Astrocyte of the spinal cord (primary cell): ENCODE data around the gene MED28.

Experiments
- DNase-seq: peaks from one replicate; pipeline ENCODE4 v3.0.0; 2011; ENCODE audit warnings: low read depth, low spot score
- H3K4me3 ChIP-seq: 2 replicates; pipeline ENCODE4 v1.5.1; 2011; ENCODE audit warnings: low read depth, mild to moderate bottlenecking, low read length, moderate library complexity
- in situ Hi-C: cut with HindIII; loops from 2 replicates; pipeline ENCODE4 v1.10.0; 2017; ENCODE audit warnings: low sequenced_read_pairs
- TF ChIP-seq, protein P1 (sequence below): IDR thresholded peaks from 2 replicates; pipeline ENCODE4 v1.5.1; 2012; ENCODE audit warnings: low read depth, mild to moderate bottlenecking, low read length, inconsistent platforms

The MED28 gene

GRCh38 chr4:17642398-17642783, 27.9 kb downstream of the MED28 start:
- TF ChIP-seq, protein P1, sequence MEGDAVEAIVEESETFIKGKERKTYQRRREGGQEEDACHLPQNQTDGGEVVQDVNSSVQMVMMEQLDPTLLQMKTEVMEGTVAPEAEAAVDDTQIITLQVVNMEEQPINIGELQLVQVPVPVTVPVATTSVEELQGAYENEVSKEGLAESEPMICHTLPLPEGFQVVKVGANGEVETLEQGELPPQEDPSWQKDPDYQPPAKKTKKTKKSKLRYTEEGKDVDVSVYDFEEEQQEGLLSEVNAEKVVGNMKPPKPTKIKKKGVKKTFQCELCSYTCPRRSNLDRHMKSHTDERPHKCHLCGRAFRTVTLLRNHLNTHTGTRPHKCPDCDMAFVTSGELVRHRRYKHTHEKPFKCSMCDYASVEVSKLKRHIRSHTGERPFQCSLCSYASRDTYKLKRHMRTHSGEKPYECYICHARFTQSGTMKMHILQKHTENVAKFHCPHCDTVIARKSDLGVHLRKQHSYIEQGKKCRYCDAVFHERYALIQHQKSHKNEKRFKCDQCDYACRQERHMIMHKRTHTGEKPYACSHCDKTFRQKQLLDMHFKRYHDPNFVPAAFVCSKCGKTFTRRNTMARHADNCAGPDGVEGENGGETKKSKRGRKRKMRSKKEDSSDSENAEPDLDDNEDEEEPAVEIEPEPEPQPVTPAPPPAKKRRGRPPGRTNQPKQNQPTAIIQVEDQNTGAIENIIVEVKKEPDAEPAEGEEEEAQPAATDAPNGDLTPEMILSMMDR, result no peak
- in situ Hi-C loops, result no loop called here
- no peak overlapping the region for H3K4me3 ChIP-seq
- DNase-seq, result no peak

DNA sequence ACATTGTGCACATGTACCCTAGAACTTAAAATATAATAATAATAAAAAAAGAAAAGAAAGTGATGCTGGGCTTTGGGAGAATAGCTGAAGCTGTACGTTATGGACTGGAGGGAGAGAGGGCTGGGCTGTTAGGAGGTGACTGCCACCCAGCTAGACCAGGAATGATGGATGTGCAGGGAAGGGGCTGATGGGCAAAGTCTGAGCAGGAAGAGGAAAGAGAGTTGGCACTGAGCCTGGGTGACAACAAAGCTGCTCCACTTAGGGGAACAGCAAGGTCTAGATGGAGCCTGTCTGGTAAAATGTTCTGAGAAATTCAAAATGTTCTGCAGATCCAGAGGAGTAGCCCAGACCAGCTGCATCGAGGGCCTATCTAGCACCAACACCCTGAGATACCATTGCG, 32.3 kb downstream of the MED28 start:
- in situ Hi-C loops, result no loop called here
- no peak overlapping the region for H3K4me3 ChIP-seq
- TF ChIP-seq, protein P1, result no peak
- DNase-seq, result no peak

DNA sequence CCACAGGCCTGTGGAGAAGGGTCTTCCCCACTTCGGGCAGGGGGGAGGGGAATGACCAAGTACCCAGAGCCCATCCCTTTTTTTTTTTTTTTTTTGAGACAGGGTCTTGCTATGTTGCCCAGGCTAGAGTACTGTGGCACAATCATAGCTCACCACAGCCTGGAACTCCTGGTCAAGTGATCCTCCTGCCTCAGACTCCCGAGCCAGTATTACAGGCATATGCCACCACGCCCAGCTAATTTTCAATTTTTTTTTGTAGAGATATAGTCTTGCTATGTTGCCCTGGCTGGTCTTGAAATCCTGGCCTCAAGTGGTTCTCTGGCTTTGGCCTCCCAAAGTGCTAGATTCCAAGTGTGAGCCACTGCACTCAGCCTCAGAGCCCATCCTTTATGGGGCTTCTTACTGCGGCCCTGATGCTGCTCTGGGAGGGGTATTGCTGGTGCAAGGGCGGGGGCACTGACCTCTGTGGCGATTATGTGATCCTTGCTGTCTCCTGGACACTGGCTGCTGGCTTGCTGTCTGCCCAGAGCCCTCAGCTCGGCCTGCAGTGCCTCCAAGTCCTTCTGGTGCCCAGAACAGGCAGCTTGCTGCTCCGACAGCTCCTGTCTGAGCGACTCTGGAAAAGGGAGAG, 32.9 kb downstream of the MED28 start:
- H3K4me3 ChIP-seq, result no peak overlapping the region
- TF ChIP-seq, protein P1, result no peak
- in situ Hi-C loops, result no loop called here
- DNase-seq, result no peak

- DNase-seq, result no peak
- in situ Hi-C loops, result no loop called here
These were observed 33.5 kb downstream of the MED28 start for GRCh38 chr4:17647927-17648326.

DNA sequence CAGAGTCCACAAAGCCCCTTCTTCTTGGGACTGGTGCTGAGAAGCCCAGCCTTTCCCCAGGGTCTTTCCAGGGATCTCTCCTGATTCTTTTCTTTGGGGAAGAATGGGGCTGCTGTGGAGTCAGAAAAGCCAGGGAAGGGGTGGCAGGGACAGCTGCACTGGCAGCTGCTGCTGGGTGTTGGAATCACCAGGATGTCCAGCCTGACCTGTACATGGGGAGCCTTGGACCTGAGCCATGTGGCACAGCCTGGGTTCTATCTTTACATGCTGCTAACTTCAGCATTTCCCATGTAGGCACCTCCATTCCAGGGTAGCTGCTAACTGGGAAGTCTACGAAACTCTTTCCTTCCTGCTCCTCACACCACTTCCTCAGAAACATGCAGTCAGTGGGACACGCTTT, 36.0 kb downstream of the MED28 start:
- no peak overlapping the region for H3K4me3 ChIP-seq
- in situ Hi-C loops, result no loop called here
- DNase-seq, result no peak
- TF ChIP-seq, protein P1, result no peak

More at GRCh38 chr4:17647927-17648326, 33.5 kb downstream of the MED28 start:
- TF ChIP-seq, protein P1, result peak; percentile 4
- no peak overlapping the region for H3K4me3 ChIP-seq

DNA sequence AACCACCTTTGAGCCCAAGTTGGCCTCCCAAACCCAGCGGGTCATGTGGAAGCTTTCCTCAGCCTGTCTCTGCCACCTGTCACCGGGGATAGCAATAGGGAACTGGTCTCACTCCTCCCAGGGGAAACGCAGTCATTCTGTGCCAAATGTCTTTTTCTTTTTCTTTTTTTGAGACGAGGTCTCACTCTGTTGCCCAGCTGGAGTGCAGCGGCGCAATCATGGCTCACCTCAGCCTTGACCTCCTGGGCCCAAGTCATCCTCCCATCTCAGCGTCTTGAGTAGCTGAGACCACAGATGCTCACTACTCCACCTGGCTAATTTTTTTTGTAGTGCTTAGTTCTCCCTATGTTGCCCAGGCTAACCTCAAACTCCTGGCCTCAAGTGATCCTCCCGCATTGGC, 40.3 kb downstream of the MED28 start:
- TF ChIP-seq, protein P1, result no peak
- DNase-seq, result no peak
- no peak overlapping the region for H3K4me3 ChIP-seq
- in situ Hi-C loops, result no loop called here
